MM.1S (cell line): ENCODE data around the gene TMEM253.

Experiments
- DNase-seq: peaks from one replicate; pipeline ENCODE4 v3.0.0-alpha.2; 2015
- H2AFZ ChIP-seq: fragments of 300-600 bp; sonication (generic); 2 replicates; pipeline ENCODE4 v1.6.0; 2016; ENCODE audit warnings: antibody characterized with exemption, low read length
- H3F3A ChIP-seq: fragments of 300-600 bp; sonication (generic); 2 replicates; pipeline ENCODE4 v1.6.1; 2016; ENCODE audit warnings: mild to moderate bottlenecking, antibody characterized with exemption, low read length, moderate library complexity, mixed read lengths; ENCODE audit not compliant: insufficient read depth
- H3K27ac ChIP-seq: fragments of 300-600 bp; sonication (generic); 2 replicates; pipeline ENCODE4 v1.5.1; 2016; ENCODE audit warnings: mild to moderate bottlenecking, low read length
- H3K27me3 ChIP-seq: fragments of 300-600 bp; sonication (generic); replicated peaks from 2 replicates; pipeline ENCODE4 v1.6.0; 2016; ENCODE audit warnings: low read length; ENCODE audit not compliant: insufficient read depth
- H3K36me3 ChIP-seq: fragments of 300-600 bp; sonication (generic); replicated peaks from 2 replicates; pipeline ENCODE4 v1.6.1; 2016; ENCODE audit warnings: mild to moderate bottlenecking, low read length, mixed read lengths; ENCODE audit not compliant: insufficient read depth
- H3K4me1 ChIP-seq: fragments of 300-600 bp; sonication (generic); 2 replicates; pipeline ENCODE4 v1.6.1; 2016; ENCODE audit warnings: low read length, mixed read lengths
- H3K4me2 ChIP-seq: fragments of 300-600 bp; sonication (generic); 2 replicates; pipeline ENCODE4 v1.6.0; 2016; ENCODE audit warnings: low read depth, low read length
- H3K4me3 ChIP-seq: fragments of 300-600 bp; sonication (generic); 2 replicates; pipeline ENCODE4 v1.5.1; 2016; ENCODE audit warnings: low read length, mixed read lengths
- H3K79me2 ChIP-seq: fragments of 300-600 bp; sonication (generic); 2 replicates; pipeline ENCODE4 v1.6.1; 2016; ENCODE audit warnings: mixed run types, low read length, mixed read lengths
- H3K9ac ChIP-seq: fragments of 300-600 bp; sonication (generic); 2 replicates; pipeline ENCODE4 v1.6.1; 2016; ENCODE audit warnings: low read length, mixed read lengths
- H3K9me2 ChIP-seq: fragments of 300-600 bp; sonication (generic); replicated peaks from 2 replicates; pipeline ENCODE4 v1.6.1; 2016; ENCODE audit warnings: mild to moderate bottlenecking, low read length, mixed read lengths; ENCODE audit not compliant: insufficient read depth
- H3K9me3 ChIP-seq: fragments of 300-600 bp; sonication (generic); replicated peaks from 2 replicates; pipeline ENCODE4 v1.6.1; 2016; ENCODE audit warnings: mild to moderate bottlenecking, low read length, mixed read lengths; ENCODE audit not compliant: insufficient read depth
- H4K20me1 ChIP-seq: fragments of 300-600 bp; sonication (generic); 2 replicates; pipeline ENCODE4 v1.6.1; 2016; ENCODE audit warnings: mild to moderate bottlenecking, low read length, moderate library complexity, mixed read lengths; ENCODE audit not compliant: insufficient read depth
- EZH2 ChIP-seq: fragments of 300-600 bp; sonication (generic); optimal IDR thresholded peaks from 2 replicates; pipeline ENCODE3; 2017; ENCODE audit warnings: low read depth, mild to moderate bottlenecking, antibody characterized with exemption, low read length, mixed read lengths
- EZH2phosphoT487 ChIP-seq: fragments of 300-600 bp; sonication (generic); IDR thresholded peaks from 2 replicates; pipeline ENCODE4 v1.6.1; 2018; ENCODE audit warnings: antibody characterized with exemption, low read length
- TF ChIP-seq, protein P1 (sequence below): fragments of 300-600 bp; sonication (generic); IDR thresholded peaks from 2 replicates; pipeline ENCODE4 v1.5.1; 2016; ENCODE audit warnings: antibody characterized with exemption, low read length, mixed read lengths

TMEM253 gene

DNA sequence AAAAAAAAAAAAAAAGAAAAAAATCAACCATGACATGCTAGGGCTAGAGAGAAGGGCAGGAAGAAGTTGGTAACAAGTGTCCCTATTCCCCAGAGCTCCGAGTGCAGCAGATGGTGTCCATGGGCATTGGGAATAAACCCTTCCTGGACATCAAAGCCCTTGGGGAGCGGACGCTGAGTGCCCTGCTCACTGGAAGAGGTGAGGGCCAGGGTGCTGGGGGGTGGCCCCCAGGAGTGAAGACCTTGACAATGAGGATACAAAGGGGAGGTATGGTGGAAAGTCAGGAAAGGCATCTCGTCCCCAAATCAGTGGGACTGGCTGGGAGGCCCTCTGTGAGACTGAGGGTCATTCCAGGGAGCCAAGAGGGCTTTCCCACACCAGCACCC lies 14.0 kb upstream of the TMEM253 start:
- no peaks in the 10 kb centered on the region for H3K9me2 ChIP-seq
- no peaks in the 10 kb centered on the region for H4K20me1 ChIP-seq
- H3K36me3 ChIP-seq = no peaks in the 10 kb centered on the region
- no peaks in the 10 kb centered on the region for H3K4me1 ChIP-seq
- H3K9ac ChIP-seq = no peak overlapping the region
- TF ChIP-seq, protein P1, sequence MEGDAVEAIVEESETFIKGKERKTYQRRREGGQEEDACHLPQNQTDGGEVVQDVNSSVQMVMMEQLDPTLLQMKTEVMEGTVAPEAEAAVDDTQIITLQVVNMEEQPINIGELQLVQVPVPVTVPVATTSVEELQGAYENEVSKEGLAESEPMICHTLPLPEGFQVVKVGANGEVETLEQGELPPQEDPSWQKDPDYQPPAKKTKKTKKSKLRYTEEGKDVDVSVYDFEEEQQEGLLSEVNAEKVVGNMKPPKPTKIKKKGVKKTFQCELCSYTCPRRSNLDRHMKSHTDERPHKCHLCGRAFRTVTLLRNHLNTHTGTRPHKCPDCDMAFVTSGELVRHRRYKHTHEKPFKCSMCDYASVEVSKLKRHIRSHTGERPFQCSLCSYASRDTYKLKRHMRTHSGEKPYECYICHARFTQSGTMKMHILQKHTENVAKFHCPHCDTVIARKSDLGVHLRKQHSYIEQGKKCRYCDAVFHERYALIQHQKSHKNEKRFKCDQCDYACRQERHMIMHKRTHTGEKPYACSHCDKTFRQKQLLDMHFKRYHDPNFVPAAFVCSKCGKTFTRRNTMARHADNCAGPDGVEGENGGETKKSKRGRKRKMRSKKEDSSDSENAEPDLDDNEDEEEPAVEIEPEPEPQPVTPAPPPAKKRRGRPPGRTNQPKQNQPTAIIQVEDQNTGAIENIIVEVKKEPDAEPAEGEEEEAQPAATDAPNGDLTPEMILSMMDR = no peak
- TF ChIP-seq EZH2 = no peak
- no peak for TF ChIP-seq EZH2phosphoT487
- no peak overlapping the region for H3K4me3 ChIP-seq
- H3K27me3 ChIP-seq = no peaks in the 10 kb centered on the region
- no peak overlapping the region for H2AFZ ChIP-seq
- no peak overlapping the region for H3K27ac ChIP-seq
- no peaks in the 10 kb centered on the region for H3K79me2 ChIP-seq
- H3K9me3 ChIP-seq = no peaks in the 10 kb centered on the region
- H3F3A ChIP-seq = no peaks in the 10 kb centered on the region
- H3K4me2 ChIP-seq = no peak overlapping the region
- DNase-seq = no peak

DNA sequence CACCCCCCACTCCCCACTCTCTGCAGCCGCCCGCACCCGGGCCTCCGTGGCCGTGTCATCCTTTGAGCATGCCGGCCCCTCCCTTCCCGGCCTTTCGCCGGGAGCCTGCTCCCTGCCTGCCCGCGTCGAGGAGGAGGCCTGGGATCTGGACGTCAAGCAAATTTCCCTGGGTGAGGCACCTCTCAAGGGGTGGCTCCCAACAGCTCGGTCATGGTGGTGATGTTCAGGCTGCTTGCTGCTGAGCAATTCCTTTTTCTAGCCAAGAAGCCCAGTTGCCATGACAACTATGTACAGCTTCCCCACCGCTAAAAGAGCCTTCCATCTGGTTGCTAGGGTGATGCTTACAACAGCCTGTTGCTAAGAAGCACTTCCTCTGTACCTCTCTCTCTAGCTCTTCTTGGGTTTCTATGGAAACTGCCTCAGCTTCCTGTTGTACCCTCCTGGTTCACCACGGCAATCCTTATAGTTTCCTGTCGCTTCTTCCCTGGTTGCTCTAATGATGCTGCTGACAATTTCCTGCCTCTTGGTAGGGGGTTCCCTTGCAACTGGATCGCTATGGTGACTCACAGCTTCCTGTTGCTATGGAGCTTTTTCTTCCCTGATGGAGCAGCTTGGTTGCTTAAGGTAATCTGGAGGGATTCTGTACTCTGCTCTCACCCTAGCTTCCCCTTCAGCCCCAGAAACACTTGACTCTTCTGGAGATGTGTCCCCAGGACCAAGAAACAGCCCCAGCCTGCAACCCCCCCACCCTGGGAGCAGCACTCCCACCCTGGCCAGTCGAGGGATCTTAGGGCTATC lies 13.4 kb upstream of the TMEM253 start:
- H3K79me2 ChIP-seq = no peaks in the 10 kb centered on the region
- peak; percentile 39 for DNase-seq
- no peaks in the 10 kb centered on the region for H3K4me1 ChIP-seq
- H4K20me1 ChIP-seq = no peaks in the 10 kb centered on the region
- no peaks in the 10 kb centered on the region for H3K27me3 ChIP-seq
- no peaks in the 10 kb centered on the region for H3K36me3 ChIP-seq
- no peak overlapping the region for H3K4me3 ChIP-seq
- H3K9me2 ChIP-seq = no peaks in the 10 kb centered on the region
- no peak overlapping the region for H2AFZ ChIP-seq
- H3K9ac ChIP-seq = no peak overlapping the region
- TF ChIP-seq, protein P1 = no peak
- no peak overlapping the region for H3K27ac ChIP-seq
- H3K4me2 ChIP-seq = no peak overlapping the region
- no peaks in the 10 kb centered on the region for H3K9me3 ChIP-seq
- no peaks in the 10 kb centered on the region for H3F3A ChIP-seq

DNA sequence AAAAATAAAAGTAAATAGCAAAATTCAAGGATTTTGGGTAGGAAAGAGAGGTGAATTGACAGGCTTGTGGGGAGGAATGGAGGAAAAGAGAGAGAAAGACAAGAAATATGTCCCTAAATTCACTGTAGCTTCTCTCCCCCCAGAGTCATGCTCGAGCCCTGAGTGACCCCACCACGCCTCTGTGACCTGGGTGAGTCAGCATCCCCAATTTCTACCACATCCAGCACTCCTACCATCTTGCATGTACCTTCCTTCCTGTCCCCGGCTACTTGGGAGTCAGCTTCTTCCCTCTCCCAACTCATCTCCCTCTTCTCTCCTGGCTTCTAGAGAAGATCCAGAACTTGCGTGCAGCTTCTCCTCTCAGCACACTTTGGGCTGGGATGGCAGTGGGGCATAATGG lies 12.2 kb upstream of the TMEM253 start:
- no peaks in the 10 kb centered on the region for H3K36me3 ChIP-seq
- no peaks in the 10 kb centered on the region for H3K4me1 ChIP-seq
- H4K20me1 ChIP-seq = no peaks in the 10 kb centered on the region
- H3K4me3 ChIP-seq = no peak overlapping the region
- no peaks in the 10 kb centered on the region for H3K9me2 ChIP-seq
- no peaks in the 10 kb centered on the region for H3F3A ChIP-seq
- TF ChIP-seq EZH2 (no peak), EZH2phosphoT487 (no peak)
- TF ChIP-seq, protein P1 = no peak
- no peak overlapping the region for H3K4me2 ChIP-seq
- H3K79me2 ChIP-seq = no peaks in the 10 kb centered on the region
- H3K9me3 ChIP-seq = no peaks in the 10 kb centered on the region
- no peak overlapping the region for H3K27ac ChIP-seq
- no peak for DNase-seq
- no peaks in the 10 kb centered on the region for H3K27me3 ChIP-seq
- H2AFZ ChIP-seq = no peak overlapping the region
- no peak overlapping the region for H3K9ac ChIP-seq
